Measurements from ENCODE around the gene MAPKAPK2. TPM values are rescaled to one million over a fixed set of nuclear protein-coding genes. Genes with fewer than 3 reads are reported as not detected.
"Not testable (repeated sequence)": the region's sequence is repeated elsewhere in the genome, so short reads cannot be mapped to it uniquely, and the experiment has no call there.

MAPKAPK2 gene
- total and polyA plus RNA-seq, 5 experiments from 2014 or later = 1.3 to 55.8 (median 2.5) TPM

DNA sequence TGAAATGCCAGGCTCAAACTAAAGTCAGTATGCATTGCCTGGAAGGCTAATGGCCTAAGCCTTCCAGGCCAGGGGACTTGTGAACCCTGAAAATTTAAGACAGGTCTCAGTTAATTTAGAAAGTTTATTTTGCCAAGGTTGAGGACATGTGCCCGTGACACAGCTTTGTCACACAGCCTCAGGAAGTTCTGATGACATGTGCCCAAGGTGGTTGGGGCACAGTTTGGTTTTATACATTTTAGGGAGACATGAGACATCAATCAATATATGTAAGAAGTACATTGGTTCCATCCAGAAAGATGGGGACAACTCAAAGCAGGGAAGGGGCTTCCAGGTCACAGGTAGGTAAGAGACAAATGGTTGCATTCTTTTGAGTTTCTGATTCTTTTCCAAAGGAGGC is 81.1 kb downstream of the MAPKAPK2 start:
- H3K9me3 Mint-ChIP-seq, H3K27me3 Mint-ChIP-seq, ATAC-seq, H3K36me3 Mint-ChIP-seq: not testable (repeated sequence)
- Mint-ChIP-seq H3K27ac (peak overlapping the region in 7 of 10 donors; percentile 45 to 90 (median 68)), H3K4me1 (peaks cover 31 to 66% (median 56%) of the 10 kb centered on the region in 4 donors), H3K4me3 (peak overlapping the region in 6 of 10 donors; percentile 62 to 86 (median 80))
- POLR2A ChIA-PET = interaction anchor here (0.7 to 8.4 kb wide), 13 partner anchors 8 to 156 kb away, joined by 3 to 59 read pairs (median 4); partner anchors contain the start of gene FCMR
- peak in 2 of 10 donors; percentile 11 to 19 for DNase-seq

DNA sequence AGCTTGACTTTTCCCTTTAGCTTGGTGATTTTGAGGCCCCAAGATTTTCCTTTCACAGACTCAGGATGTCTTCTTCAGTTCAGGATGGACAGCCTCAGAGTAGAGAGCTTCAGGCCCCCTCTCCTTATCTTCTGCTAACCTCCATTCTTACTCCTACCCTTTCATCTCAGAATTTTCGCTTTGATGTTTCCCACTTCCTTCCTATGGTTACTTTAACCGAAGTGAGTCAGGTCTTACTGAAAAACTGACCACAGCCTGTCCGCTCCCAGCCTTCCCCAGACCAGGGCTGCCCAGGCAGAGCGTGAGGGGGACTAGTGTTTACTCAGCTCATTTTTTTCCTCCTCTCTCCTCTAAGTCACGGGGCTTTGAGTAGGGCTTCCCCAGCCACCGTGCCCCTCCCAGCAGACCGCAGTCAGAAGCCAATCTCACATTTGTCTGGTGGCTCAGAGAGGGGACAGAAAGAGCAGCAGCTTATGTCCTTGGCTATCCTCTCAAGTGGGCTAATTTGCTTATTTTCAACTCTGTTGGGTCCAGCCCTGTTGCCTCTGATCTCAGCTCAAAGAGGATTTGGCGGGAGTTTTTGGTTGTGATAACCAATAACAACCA is 81.6 kb downstream of the MAPKAPK2 start:
- H3K36me3 Mint-ChIP-seq = no peaks in the 10 kb centered on the region
- no peaks in the 10 kb centered on the region for H3K9me3 Mint-ChIP-seq
- ATAC-seq (peak; percentile 84 to 88), DNase-seq (peak; percentile 50 to 82 (median 66))
- peak overlapping the region; percentile 46 to 86 (median 78) for H3K4me3 Mint-ChIP-seq
- H3K4me1 Mint-ChIP-seq = peaks cover 34 to 69% (median 62%) of the 10 kb centered on the region in 4 donors
- H3K27me3 Mint-ChIP-seq = peaks cover 0 to 3% (median 0%) of the 10 kb centered on the region in 5 donors
- H3K27ac Mint-ChIP-seq = peak overlapping the region; percentile 36 to 94 (median 80)
- POLR2A ChIA-PET = interaction anchor here (0.7 to 8.4 kb wide), 14 partner anchors 9 to 155 kb away, joined by 3 to 59 read pairs (median 4); partner anchors contain the start of gene FCMR

DNA sequence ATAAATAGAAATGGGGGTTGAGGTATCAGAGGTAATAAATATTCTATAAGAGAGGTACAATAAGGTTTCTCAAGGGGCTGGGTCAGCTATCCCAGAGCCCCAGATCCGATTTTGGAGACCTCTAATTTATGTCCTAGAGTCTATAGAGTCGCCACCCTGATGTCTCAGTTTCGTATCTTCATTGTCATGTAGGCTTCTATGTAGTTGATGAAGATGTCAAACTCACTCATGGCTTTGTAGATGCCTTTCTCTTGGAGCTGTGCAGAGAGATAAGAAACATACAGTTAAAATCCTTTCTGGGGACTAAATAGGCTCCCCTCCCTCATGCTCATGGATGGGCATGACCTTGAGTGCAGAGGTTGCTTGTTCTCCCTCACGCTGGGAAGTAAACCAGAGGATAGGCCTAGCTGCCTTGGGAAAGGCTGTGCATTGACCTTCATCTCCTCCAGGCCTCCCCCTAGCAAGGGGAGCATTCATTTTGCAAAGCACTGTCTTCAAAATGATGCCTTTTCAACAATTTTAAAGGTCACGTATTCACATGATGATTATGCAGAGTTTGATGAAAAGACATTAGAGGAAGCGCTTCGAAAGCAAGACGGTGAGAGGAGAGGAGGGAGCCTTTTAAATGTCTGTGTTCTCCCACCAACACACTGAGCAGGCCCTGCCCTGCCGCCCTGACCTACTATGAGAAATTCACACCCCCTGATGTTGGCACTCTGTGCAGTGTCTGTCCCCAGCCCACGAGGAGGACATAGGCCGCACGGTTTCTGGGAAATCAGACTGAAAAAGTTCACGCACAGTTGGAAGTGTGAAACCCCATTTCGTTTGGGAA is 84.0 kb downstream of the MAPKAPK2 start:
- Mint-ChIP-seq H3K9me3 (no peaks in the 10 kb centered on the region), H3K27me3 (no peaks in the 10 kb centered on the region), H3K4me3 (peak overlapping the region in 8 of 10 donors; percentile 50 to 78 (median 62)), H3K36me3 (no peaks in the 10 kb centered on the region), H3K27ac (peak overlapping the region in 7 of 10 donors; percentile 56 to 83 (median 64)), H3K4me1 (peaks cover 41 to 85% (median 74%) of the 10 kb centered on the region in 4 donors)
- no peak for DNase-seq
- ATAC-seq = no peak
- POLR2A ChIA-PET = interaction anchor here (0.6 to 8.4 kb wide), 12 partner anchors 8 to 137 kb away, joined by 3 to 59 read pairs (median 6); no protein-coding TSS in a partner anchor

DNA sequence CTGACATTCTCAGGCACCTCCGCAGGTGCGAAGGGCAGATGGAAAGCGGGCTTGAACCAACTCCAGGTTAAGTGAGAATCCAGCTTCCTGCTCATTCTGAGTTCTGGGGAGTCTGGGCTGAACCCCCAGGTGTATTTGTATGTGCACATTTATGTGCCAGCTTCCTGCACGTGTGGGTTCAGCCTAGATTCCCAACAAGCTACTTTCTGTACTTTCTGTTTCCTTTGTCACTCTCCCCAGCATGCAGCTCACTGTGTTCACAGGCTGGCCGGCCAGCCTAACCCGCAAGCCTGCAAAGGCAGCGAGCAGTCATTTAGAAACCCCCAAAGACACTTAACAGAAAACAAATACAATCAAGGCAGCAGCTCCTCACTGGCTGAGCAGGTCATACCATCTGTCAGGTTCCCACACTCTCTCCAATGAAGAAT is 84.6 kb downstream of the MAPKAPK2 start:
- ATAC-seq (peak; percentile 49 to 75), DNase-seq (peak in 6 of 10 donors; percentile 12 to 55 (median 42))
- POLR2A ChIA-PET = interaction anchor here (0.9 to 8.4 kb wide), 12 partner anchors 10 to 143 kb away, joined by 3 to 59 read pairs (median 6); no protein-coding TSS in a partner anchor
- Mint-ChIP-seq H3K27me3 (no peaks in the 10 kb centered on the region), H3K36me3 (no peaks in the 10 kb centered on the region), H3K4me3 (peak overlapping the region in 9 of 10 donors; percentile 23 to 78 (median 58)), H3K27ac (peak overlapping the region in 8 of 10 donors; percentile 31 to 83 (median 68)), H3K9me3 (no peaks in the 10 kb centered on the region), H3K4me1 (peaks cover 43 to 87% (median 75%) of the 10 kb centered on the region in 4 donors)

DNA sequence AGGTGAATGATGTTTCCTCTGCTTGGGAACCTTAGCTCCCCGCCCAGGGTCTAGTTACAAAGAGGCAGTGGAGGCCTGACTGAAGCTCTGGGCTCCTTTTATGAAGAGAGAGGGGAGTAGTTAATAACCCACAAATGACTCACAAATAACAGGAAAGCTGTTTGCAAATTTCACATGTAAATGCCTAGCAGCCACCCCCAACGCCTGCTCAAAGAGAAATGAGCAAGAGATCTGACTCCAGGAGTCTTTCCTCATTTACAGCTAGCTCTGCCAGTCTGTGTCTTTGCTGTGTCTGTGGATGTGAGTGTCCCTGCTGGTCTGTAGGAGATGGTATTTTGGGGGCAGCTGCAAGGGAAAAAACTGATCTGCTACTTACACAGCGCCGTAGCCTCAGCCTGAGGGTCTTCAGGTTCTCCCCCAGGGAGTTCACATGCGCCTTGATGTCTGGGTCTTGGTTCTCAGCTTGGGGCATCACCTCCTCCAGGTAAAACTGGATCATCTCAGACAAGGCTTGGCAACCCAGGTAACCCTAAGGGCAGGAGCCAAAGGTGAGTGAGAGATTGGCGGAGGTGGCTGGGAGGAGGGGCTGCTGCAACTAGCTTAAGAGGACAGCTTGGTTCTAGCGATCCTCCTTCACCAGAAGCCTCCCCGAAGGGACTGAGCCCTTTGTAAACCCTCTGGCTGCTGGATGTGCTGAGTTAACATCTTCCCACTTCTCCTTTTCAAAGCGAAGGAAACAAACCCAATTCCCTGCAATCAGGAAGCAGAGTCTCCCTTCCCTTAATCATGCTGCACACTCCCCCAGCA is 86.0 kb downstream of the MAPKAPK2 start, which contains the start of gene IL19:
IL19 (plus strand) TSS at position 243 of the 807 bp plus-strand sequence. CDS start 65,890 bp downstream, outside the sequence.
- Mint-ChIP-seq H3K9me3 (no peaks in the 10 kb centered on the region), H3K36me3 (no peaks in the 10 kb centered on the region), H3K27me3 (peaks cover 0 to 2% (median 0%) of the 10 kb centered on the region in 5 donors), H3K27ac (peak within 1 kb of the TSS in 8 of 10 donors; percentile 16 to 84 (median 58)), H3K4me1 (peaks cover 41 to 87% (median 72%) of the 10 kb centered on the region in 4 donors), H3K4me3 (peak within 1 kb of the TSS; percentile 4 to 78 (median 64))
- POLR2A ChIA-PET = interaction anchor here (0.7 to 8.4 kb wide), 10 partner anchors 11 to 138 kb away, joined by 3 to 59 read pairs (median 6); no protein-coding TSS in a partner anchor
- DNase-seq = no peak
- no peak for ATAC-seq

DNA sequence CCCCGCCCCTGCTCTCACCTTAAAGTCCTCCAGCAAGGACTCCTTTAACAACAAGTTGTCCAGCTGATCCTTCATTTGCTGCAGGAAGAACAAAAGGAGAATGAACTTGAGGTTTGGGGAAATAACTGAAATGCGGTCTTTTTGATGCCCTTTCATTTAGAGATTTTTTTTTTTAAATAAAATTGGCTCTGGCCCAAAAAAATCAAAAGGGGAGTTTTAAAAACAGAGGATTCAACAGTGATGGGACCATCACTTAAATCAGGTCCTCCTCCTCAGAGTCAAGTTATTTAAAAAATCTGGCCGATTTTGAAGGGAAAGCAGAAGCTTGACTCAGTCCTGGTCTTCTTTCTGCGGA is 86.6 kb downstream of the MAPKAPK2 start:
- Mint-ChIP-seq H3K9me3 (no peaks in the 10 kb centered on the region), H3K4me3 (peak overlapping the region; percentile 4 to 78 (median 50)), H3K36me3 (no peaks in the 10 kb centered on the region), H3K27me3 (peaks cover 0 to 2% (median 0%) of the 10 kb centered on the region in 5 donors), H3K27ac (peak overlapping the region in 4 of 10 donors; percentile 16 to 75 (median 49)), H3K4me1 (peaks cover 37 to 81% (median 66%) of the 10 kb centered on the region in 4 donors)
- POLR2A ChIA-PET = interaction anchor here (0.5 to 8.4 kb wide), 7 partner anchors 12 to 240 kb away, joined by 3 to 59 read pairs (median 6); no protein-coding TSS in a partner anchor
- ATAC-seq = no peak
- DNase-seq = peak in 3 of 10 donors; percentile 25 to 29 (median 25)

DNA sequence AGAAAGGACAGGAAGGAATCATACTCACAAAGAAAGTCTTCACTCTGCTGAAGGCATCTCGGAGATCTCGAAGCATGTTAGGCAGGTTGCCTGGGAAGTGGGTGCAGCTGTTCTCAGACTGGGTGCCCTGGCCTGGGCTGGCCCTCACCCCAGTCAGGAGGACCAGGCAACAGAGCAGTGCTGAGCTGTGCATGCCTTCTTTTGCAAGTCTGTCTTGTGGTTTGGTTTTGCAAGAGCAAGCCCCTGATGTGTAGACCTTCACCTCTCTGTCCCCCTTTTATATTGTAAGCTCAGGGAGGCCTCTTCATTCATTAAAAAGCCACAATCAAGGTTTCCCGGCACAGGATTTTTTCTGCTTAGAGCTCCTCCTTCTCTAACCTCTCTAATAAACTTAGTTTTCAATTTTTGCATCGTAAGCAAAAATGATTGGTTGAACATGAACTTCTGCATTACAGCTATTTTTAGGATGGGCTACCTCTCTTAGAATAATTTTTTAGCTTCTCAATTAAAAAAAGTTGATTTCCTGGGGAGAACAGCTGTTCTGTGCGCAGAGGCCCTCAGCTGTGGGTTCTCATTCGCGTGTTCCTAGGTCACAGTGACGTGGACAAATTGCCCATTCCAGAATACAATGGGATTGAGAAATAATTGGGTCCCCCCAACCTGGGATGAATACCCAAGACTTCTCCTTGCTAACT is 87.7 kb downstream of the MAPKAPK2 start, which contains the start of gene IL10:
IL10 (minus strand) TSS at position 252 of the 695 bp plus-strand sequence; CDS start at position 193, 59 bp downstream.
- POLR2A ChIA-PET = interaction anchor here (1.2 to 8.4 kb wide), 6 partner anchors 10 to 38 kb away, joined by 3 to 59 read pairs (median 6); no protein-coding TSS in a partner anchor
- ATAC-seq = peak in 1 of 2 donors; percentile 30
- Mint-ChIP-seq H3K36me3 (no peaks in the 10 kb centered on the region), H3K4me1 (peaks cover 33 to 71% (median 56%) of the 10 kb centered on the region in 4 donors), H3K4me3 (peak within 1 kb of the TSS in 9 of 10 donors; percentile 41 to 81 (median 60)), H3K27me3 (peaks cover 0 to 2% (median 0%) of the 10 kb centered on the region in 5 donors), H3K27ac (peak within 1 kb of the TSS in 8 of 10 donors; percentile 4 to 79 (median 50)), H3K9me3 (no peaks in the 10 kb centered on the region)
- no peak for DNase-seq

DNA sequence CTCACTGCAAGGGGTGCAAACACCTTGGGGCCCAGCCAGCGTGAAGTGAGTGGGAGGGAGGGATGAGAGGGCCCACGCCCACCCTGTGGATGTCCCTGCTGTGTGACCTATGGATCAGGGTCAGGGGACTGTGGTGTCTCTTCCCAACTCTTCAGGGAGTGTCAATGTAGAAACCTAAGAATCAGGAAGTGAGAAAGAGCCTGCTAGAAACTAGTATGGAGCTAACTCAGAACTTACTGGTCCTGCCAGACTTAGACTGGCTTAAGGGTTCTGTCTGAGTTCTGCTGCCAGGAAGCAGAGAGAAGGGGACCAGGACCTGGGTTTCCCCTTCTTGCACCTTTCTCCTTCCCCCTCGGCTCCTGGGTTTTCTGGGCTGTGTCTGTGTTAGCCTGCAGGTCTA is 89.4 kb downstream of the MAPKAPK2 start:
- H3K9me3 Mint-ChIP-seq = no peaks in the 10 kb centered on the region
- H3K36me3 Mint-ChIP-seq = no peaks in the 10 kb centered on the region
- peak overlapping the region in 1 of 10 donors; percentile 45 for H3K4me3 Mint-ChIP-seq
- POLR2A ChIA-PET = interaction anchor here (1.0 kb wide), 2 partner anchors 15 to 23 kb away, joined by 3 to 4 read pairs; no protein-coding TSS in a partner anchor
- ATAC-seq = no peak
- no peak for DNase-seq
- peaks cover 28 to 60% (median 47%) of the 10 kb centered on the region in 4 donors for H3K4me1 Mint-ChIP-seq
- H3K27ac Mint-ChIP-seq = no peak overlapping the region
- H3K27me3 Mint-ChIP-seq = peaks cover 0 to 2% (median 0%) of the 10 kb centered on the region in 5 donors

DNA sequence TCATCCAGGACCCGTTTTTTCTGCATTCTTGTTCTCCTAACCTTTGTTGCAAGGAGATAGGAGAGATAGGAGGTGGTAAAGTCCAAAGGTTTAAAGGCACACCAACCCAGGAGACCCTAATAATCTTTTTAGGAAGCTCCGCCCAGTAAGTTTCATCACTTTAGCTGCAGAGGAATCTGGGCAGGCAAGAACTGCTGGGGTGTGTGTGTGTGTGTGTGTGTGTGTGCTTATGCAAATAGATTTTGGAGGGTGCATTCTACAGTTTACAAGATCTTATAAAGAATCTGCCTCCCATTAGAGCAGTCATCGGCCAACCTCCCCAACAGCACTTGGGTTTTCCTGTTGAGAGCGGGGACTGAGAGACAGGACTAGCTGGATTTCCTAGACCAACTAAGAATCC is 91.5 kb downstream of the MAPKAPK2 start:
- POLR2A ChIA-PET = interaction anchor here (0.7 to 1.9 kb wide), 4 partner anchors 10 to 545 kb away, joined by 3 to 9 read pairs (median 4); partner anchors contain the start of gene CD55
- Mint-ChIP-seq H3K27me3 (peaks cover 0 to 2% (median 0%) of the 10 kb centered on the region in 5 donors), H3K9me3 (no peaks in the 10 kb centered on the region), H3K4me3 (no peak overlapping the region), H3K27ac (no peak overlapping the region), H3K36me3 (no peaks in the 10 kb centered on the region), H3K4me1 (peaks cover 13 to 38% (median 26%) of the 10 kb centered on the region in 4 donors)
- DNase-seq (no peak), ATAC-seq (no peak)

DNA sequence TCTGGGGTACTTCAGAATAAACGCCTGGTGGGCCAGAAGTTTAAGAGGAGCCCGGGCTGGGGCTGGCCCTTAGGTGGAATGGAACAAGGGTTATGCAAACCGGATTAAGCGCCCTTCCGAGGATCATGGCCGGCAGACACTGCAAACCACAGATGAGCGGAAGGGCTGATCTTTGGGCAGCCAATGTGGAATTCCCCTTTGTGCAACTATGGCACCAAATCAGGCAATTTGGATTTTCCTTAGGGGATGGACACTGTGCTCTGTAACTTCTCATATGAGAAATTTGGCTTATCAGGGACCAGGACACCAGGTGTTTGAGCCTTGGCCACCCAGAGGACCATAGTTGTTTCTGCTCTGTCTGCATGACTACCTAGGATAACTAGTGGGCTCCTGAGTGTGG is 93.3 kb downstream of the MAPKAPK2 start:
- peaks cover 0 to 2% (median 0%) of the 10 kb centered on the region in 5 donors for H3K27me3 Mint-ChIP-seq
- no peaks in the 10 kb centered on the region for H3K9me3 Mint-ChIP-seq
- ATAC-seq (no peak), DNase-seq (no peak)
- H3K4me3 Mint-ChIP-seq = no peak overlapping the region
- POLR2A ChIA-PET = no interaction called here
- H3K27ac Mint-ChIP-seq = peak overlapping the region in 1 of 10 donors; percentile 15
- H3K4me1 Mint-ChIP-seq = peaks cover 12 to 35% (median 21%) of the 10 kb centered on the region in 4 donors
- H3K36me3 Mint-ChIP-seq = no peaks in the 10 kb centered on the region

DNA sequence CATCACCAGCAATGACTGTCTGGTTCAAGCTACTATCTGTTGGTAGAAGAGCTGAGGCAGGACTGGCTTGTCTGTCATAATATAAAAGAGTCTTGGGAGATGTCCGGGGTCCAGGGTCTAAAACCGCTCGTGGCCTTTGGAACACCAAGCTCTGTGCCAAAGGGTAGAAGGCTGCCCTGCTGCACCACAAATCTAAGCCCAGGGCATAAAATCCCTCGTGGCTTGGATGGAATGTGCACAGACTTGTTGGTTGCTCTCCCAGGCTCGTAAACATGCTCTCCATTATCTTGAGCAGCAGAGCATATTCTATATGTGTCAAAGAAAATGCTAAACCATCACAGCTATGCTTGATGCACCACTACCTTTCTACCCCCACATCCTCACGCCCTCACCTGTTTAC is 94.2 kb downstream of the MAPKAPK2 start:
- POLR2A ChIA-PET, DNase-seq, H3K27ac Mint-ChIP-seq, ATAC-seq, H3K9me3 Mint-ChIP-seq, H3K36me3 Mint-ChIP-seq, H3K4me3 Mint-ChIP-seq, H3K27me3 Mint-ChIP-seq: not testable (repeated sequence)
- peaks cover 13 to 36% (median 22%) of the 10 kb centered on the region in 4 donors for H3K4me1 Mint-ChIP-seq

Measured in naive thymus-derived CD8-positive, alpha-beta T cell (primary cell).